Activated T-cell treated with anti-CD3 and anti-CD28 coated beads, Interleukin-2, amount 50 U/mL, for 72 hours (primary cell): Measurements from ENCODE around the gene CNGA1. TPM values are rescaled to one million over a fixed set of nuclear protein-coding genes. Genes with fewer than 3 reads are reported as not detected.
"Not testable (repeated sequence)": the region's sequence is repeated elsewhere in the genome, so short reads cannot be mapped to it uniquely, and the experiment has no call there.

Experiments used
- ATAC-seq, 2 donors: fragments of 150-1000 bp; cut with Tn5 transposase; replicated peaks in 1 of 2; 2 replicates each; pipeline ENCODE4 v1.10.0; 2021; ENCODE audit warnings: moderate library complexity in 2 of 2, mild to moderate bottlenecking in 1 of 2
- DNase-seq, 2 donors: peaks; one replicate each; pipeline ENCODE4 v3.0.0; 2021 to 2022; ENCODE audit warnings: mixed read lengths in 1 of 2
- H3K27ac Mint-ChIP-seq: one replicate; pipeline ENCODE4 v1.8.0; 2022; ENCODE audit warnings: mild to moderate bottlenecking, moderate library complexity, mixed read lengths
- H3K27me3 Mint-ChIP-seq: one replicate; pipeline ENCODE4 v1.8.0; 2022; ENCODE audit warnings: low read depth, mixed read lengths
- H3K36me3 Mint-ChIP-seq, 2 donors: one replicate each; pipeline ENCODE4 v1.8.0; 2022; ENCODE audit warnings: mixed read lengths in 2 of 2, mild to moderate bottlenecking in 1 of 2; ENCODE audit not compliant: insufficient read depth in 2 of 2
- H3K4me1 Mint-ChIP-seq: one replicate; pipeline ENCODE4 v1.8.0; 2022; ENCODE audit warnings: low read depth, mixed read lengths
- H3K4me3 Mint-ChIP-seq, 2 donors: one replicate each; pipeline ENCODE4 v1.8.0; 2022; ENCODE audit warnings: mild to moderate bottlenecking in 2 of 2, mixed read lengths in 2 of 2, moderate library complexity in 2 of 2
- H3K9me3 Mint-ChIP-seq, 2 donors: one replicate each; pipeline ENCODE4 v1.8.0; 2022; ENCODE audit warnings: mixed read lengths in 2 of 2
- total RNA-seq, 2 donors: library from RNA; stranded (reverse); gene quantifications; one replicate each; pipeline ENCODE4 v1.2.3, GENCODE V29; 2022

CNGA1 gene
- total RNA-seq, 2 donors from 2014 or later = 0.32 TPM; not detected in 1

DNA sequence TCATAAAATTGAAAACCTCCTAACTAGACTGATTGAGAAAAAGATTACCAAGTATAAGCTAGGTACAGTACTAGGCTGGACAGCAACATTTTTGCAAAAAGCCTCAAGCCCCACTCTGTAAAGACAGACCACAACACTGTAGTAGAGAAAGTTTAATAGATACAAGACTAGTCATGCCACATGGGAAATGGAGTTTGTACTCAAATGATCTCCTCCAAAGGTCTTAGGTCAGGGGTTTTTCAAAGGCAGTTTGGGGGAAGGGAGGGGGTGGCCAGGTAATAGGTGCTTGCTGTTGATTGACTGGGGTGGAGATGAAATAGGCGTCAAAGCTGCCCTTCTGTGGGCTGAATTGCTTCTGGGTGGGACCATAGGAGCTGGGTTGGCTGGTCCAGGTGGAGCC lies 14.2 kb downstream of the CNGA1 start:
- DNase-seq = no peak

DNA sequence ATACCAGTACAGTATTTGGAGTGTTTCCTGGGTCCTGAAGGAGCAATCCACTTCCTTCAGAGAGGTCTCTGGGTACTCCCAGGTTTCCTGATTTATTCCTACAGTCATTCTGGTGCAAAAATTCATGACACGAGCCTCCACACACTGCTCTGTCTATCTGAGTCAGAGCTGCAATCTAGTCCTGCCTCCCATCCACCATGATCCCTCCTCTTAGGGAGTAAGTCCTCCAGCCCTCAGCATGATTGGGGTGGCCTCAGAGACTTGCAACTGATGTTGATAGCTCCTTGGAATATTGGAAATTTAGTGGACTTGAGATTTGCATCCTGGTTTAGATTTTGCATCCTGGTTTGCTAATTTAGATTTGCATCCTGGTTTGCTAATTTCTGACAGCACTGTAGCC lies 20.5 kb downstream of the CNGA1 start:
- Mint-ChIP-seq H3K4me1 (no peaks in the 10 kb centered on the region), H3K27me3 (no peaks in the 10 kb centered on the region)
- ATAC-seq = no peak

More for the DNA sequence above, 14.2 kb downstream of the CNGA1 start:
- no peak for ATAC-seq
- peaks cover 2 to 18% of the 10 kb centered on the region in 2 donors for H3K36me3 Mint-ChIP-seq
- no peak overlapping the region for H3K4me3 Mint-ChIP-seq
- peaks cover 0 to 9% of the 10 kb centered on the region in 2 donors for H3K9me3 Mint-ChIP-seq
- no peak overlapping the region for H3K27ac Mint-ChIP-seq
- no peaks in the 10 kb centered on the region for H3K27me3 Mint-ChIP-seq
- no peaks in the 10 kb centered on the region for H3K4me1 Mint-ChIP-seq

DNA sequence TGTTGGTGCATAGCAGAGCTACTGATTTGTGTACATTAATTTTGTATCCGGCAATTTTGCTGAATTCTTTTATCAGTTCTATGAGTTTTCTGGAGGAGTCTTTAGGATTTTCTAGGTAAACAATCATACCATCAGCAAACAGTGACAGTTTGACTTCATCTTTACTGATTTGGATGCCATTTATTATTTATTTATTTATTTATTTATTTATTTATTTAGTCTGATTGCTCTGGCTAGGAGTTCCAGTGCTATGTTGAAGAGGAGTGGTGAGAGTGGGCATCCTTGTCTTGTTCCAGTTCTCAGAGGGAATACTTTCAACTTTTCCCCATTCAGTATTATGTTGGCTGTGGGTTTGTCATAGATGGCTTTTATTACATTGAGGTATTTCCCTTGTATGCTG lies 24.0 kb downstream of the CNGA1 start:
- not testable (repeated sequence) for H3K36me3 Mint-ChIP-seq, DNase-seq, H3K4me3 Mint-ChIP-seq, H3K4me1 Mint-ChIP-seq, H3K27ac Mint-ChIP-seq, ATAC-seq, H3K27me3 Mint-ChIP-seq
- peaks cover 10 to 22% of the 10 kb centered on the region in 2 donors for H3K9me3 Mint-ChIP-seq

More for the DNA sequence above, 20.5 kb downstream of the CNGA1 start:
- peaks cover 6 to 18% of the 10 kb centered on the region in 2 donors for H3K9me3 Mint-ChIP-seq
- no peak overlapping the region for H3K27ac Mint-ChIP-seq
- no peak for DNase-seq
- H3K4me3 Mint-ChIP-seq = no peak overlapping the region
- peaks cover 4 to 5% of the 10 kb centered on the region in 2 donors for H3K36me3 Mint-ChIP-seq

DNA sequence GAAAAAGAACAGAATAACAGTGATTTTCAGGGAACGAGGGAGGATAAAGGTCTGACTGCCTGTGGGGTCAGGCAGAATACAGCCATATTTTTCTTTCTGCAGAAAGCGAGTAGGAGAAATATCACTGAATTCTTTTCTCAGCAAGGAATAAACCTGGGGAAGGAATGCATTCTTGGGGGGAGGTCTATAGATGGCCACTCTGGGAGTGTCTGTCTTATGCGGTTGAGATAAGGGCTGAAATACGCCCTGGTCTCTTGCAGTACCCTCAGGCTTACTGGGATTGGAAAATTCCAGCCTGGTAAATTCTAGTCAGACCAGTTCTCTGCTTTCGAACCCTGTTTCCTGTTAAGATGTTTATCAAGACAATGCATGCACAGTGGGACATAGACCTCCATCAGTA lies 26.3 kb downstream of the CNGA1 start:
- DNase-seq = no peak
- peaks cover 10 to 22% of the 10 kb centered on the region in 2 donors for H3K9me3 Mint-ChIP-seq
- no peak overlapping the region for H3K27ac Mint-ChIP-seq
- no peak overlapping the region for H3K4me3 Mint-ChIP-seq
- no peaks in the 10 kb centered on the region for H3K4me1 Mint-ChIP-seq
- H3K27me3 Mint-ChIP-seq = peaks cover 8% of the 10 kb centered on the region
- H3K36me3 Mint-ChIP-seq = peaks cover 4 to 9% of the 10 kb centered on the region in 2 donors
- ATAC-seq = no peak

DNA sequence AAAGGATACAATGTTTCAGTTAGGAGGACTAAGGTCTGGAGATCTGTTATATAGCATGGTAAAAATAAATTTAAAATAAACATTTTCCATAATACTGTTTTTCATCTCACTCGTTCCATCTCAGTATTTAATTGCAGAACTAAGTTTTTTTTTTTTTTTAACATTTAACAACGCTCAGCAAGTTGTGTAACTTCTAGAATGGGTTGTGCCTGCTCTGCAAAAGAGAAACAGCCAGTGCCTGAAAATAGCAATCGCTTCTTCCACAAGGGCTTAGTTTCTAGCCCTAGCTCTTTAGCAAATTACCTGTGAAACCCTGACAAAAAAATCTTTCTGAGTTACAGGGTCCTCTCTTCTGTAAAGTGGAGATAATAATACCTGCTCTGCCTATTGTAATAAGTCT lies 41.9 kb downstream of the CNGA1 start:
- DNase-seq (no peak), ATAC-seq (no peak)
- Mint-ChIP-seq H3K4me1 (no peaks in the 10 kb centered on the region), H3K9me3 (no peaks in the 10 kb centered on the region), H3K27ac (no peak overlapping the region), H3K36me3 (no peaks in the 10 kb centered on the region), H3K27me3 (no peaks in the 10 kb centered on the region), H3K4me3 (no peak overlapping the region)

DNA sequence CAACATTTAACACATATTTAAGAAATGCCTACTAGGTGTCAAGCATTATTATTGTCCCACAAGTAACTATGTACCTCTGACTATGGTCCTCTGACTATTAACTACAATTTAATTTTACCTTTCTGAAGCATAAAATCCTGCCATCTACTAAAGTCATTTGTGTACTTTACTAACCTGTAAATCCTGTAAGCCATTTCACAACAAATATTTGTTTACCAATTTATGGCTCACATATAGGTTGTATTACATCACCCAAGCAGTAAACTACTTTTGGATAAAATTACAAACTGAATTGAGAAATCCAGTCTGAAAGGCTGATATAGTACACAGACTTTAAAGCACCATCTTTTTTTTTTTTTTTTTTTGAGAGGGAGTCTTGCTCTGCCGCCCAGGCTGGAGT lies 43.8 kb downstream of the CNGA1 start:
- H3K4me3 Mint-ChIP-seq = no peak overlapping the region
- ATAC-seq (no peak), DNase-seq (no peak)
- no peaks in the 10 kb centered on the region for H3K9me3 Mint-ChIP-seq
- H3K27ac Mint-ChIP-seq = no peak overlapping the region
- H3K4me1 Mint-ChIP-seq = no peaks in the 10 kb centered on the region
- H3K27me3 Mint-ChIP-seq = no peaks in the 10 kb centered on the region
- H3K36me3 Mint-ChIP-seq = no peaks in the 10 kb centered on the region

DNA sequence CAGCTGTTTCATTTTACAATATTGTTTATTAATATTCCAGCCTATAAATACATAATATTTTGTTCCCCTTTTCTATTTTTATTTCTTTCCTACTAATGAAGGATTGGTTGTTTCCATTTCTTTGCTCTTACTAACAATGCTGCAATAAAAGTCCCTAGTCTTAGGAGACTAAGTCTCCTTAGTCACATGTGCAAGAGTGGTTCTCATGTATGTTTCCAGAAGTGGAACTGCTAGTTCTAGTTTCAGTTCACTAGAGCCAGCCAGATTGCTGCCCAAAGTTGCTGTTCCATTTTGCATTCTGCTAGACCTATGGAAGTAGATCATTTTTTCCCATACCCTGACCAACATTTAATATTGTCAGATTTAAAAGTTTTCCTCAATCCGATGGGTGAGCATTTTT lies 44.3 kb downstream of the CNGA1 start:
- Mint-ChIP-seq H3K27ac (no peak overlapping the region), H3K36me3 (no peaks in the 10 kb centered on the region), H3K9me3 (no peaks in the 10 kb centered on the region), H3K4me3 (no peak overlapping the region), H3K27me3 (no peaks in the 10 kb centered on the region), H3K4me1 (no peaks in the 10 kb centered on the region)
- ATAC-seq (no peak), DNase-seq (no peak)

DNA sequence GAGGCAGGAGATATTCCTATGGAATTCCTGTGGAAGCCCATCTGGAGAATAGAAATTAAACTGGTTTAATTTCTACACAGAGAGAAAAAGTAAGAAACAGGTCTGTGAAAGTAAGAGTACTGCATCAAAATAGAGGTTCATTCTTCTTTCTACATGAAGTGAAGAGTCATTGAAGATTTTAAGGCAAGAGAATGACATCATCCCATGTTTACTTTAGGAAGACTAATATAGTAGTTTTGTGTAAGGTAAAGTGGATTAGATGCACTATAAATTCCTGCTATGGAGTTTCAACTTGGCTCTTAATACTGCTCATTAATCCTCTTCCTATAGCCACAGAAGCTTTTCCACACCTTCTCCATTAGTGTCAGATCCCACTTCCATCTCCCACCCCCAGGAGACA lies 47.6 kb downstream of the CNGA1 start:
- no peak overlapping the region for H3K4me3 Mint-ChIP-seq
- H3K27me3 Mint-ChIP-seq = no peaks in the 10 kb centered on the region
- H3K36me3 Mint-ChIP-seq = no peaks in the 10 kb centered on the region
- H3K4me1 Mint-ChIP-seq = no peaks in the 10 kb centered on the region
- H3K9me3 Mint-ChIP-seq = no peaks in the 10 kb centered on the region
- DNase-seq = no peak
- no peak overlapping the region for H3K27ac Mint-ChIP-seq
- no peak for ATAC-seq

DNA sequence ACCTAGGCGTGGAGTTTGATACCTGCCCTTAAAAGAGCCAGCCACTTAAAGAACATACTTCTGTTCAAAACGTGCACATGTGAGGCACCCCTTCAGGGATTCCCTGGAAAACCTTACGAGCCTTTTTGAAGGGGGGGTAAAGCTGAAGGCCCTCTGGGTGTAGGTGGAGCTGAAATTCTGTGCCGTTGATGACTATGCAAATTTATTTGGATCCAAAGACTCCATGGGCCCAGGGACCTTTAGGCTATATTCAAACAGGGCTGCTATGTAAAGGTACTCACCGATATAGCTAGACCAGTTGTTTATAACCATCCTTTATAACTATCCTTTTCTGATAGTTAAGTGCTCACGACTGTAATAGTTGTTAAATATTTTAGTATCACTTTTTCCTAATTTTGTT lies 61.8 kb downstream of the CNGA1 start:
- DNase-seq (no peak), ATAC-seq (no peak)
- H3K4me1 Mint-ChIP-seq = no peaks in the 10 kb centered on the region
- H3K27me3 Mint-ChIP-seq = no peaks in the 10 kb centered on the region
- peaks cover 0 to 3% of the 10 kb centered on the region in 2 donors for H3K9me3 Mint-ChIP-seq
- H3K36me3 Mint-ChIP-seq = no peaks in the 10 kb centered on the region
- H3K27ac Mint-ChIP-seq = no peak overlapping the region
- no peak overlapping the region for H3K4me3 Mint-ChIP-seq

DNA sequence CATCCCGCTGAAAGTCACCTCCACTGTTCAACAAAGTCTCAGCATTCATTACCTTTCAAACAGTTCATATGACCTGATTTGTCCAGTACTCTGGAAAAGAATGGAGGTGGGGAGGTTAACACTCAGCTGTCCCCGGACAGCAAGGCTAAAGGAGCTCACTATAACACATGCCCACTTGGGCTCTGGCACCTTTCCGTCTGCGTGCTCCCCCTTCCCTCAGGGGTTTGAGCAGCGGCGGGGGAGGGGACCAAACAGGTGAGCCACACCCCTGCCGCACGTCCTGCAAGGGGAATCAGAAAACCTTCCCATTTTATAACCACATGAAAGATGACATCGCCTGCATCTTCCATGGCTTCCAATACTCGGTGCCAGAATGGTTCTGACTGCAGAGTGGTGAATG lies 62.2 kb downstream of the CNGA1 start:
- H3K4me3 Mint-ChIP-seq = no peak overlapping the region
- no peak overlapping the region for H3K27ac Mint-ChIP-seq
- no peaks in the 10 kb centered on the region for H3K36me3 Mint-ChIP-seq
- no peak for ATAC-seq
- no peaks in the 10 kb centered on the region for H3K4me1 Mint-ChIP-seq
- H3K9me3 Mint-ChIP-seq = peaks cover 0 to 6% of the 10 kb centered on the region in 2 donors
- no peaks in the 10 kb centered on the region for H3K27me3 Mint-ChIP-seq
- no peak for DNase-seq

DNA sequence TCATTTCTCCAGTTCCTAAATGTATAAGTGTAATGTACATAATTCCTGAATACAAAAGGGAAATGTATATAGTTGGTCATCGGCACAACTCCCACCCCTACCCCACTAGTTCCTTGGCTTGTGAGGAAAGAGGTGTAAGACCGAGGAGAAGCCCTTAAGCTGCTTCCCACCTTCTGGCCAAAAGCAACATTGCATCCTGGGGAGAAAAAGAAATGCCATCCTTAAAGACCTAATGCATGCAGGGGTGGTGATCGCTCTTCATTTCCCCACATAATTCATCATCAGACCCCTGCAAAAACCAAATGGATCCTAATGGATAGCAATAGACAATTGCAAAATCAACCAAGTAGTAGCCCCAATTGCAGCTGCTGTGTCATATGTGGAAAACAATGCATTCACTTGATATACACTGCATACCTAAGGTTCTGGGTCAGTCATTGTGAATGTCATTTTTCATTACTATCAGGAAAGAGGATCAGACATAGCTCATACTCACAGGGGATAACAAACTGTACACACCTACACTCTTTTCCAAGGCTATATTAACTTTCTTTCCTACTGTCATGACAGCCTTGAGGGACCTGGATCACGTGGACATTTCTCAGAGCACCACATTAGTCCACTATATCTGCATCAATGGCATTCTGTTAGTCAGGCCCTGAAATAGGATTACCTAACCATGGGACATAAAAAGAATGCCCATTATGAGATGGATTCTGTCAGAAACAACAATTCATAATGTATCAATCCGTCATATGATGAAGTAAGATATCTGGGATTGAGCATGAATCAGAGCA lies 70.4 kb downstream of the CNGA1 start:
- DNase-seq = no peak
- H3K36me3 Mint-ChIP-seq = no peaks in the 10 kb centered on the region
- no peaks in the 10 kb centered on the region for H3K27me3 Mint-ChIP-seq
- H3K4me1 Mint-ChIP-seq = no peaks in the 10 kb centered on the region
- no peak overlapping the region for H3K4me3 Mint-ChIP-seq
- H3K9me3 Mint-ChIP-seq = peaks cover 0 to 7% of the 10 kb centered on the region in 2 donors
- ATAC-seq = no peak
- H3K27ac Mint-ChIP-seq = no peak overlapping the region

DNA sequence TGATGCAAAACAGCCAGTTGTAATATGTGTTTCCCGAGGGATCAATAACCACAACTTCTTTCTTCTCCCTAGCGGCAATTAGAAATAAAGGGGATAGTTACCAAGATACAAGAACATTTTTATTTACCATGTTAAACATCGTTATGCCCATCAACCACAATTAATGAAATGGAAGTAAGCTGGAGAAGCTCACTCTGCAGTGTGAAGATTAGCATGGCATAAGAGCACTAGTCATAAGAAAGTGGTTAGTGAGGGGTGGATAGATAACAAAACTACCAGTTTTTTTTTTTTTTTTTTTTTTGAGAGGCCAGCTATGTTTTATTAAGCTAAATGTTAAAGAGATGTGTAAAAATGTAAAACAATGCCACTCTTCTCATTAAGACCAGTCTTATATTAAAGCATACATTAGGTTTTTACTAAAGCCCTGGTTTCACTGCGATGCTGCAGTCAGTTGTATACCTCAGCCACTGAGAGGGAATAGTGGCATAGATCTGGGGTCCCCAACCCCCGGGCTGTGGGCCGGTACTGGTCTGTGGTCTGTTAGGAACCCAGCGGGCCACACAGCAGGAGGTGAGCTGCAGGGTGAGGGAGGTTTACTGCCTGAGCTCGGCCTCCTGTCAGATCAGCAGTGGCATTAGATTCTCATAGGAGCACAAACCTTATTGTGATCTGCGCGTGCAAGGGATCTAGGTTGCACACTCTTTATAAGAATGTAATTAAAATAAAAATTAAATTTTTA lies 74.2 kb downstream of the CNGA1 start:
- H3K4me1 Mint-ChIP-seq = no peaks in the 10 kb centered on the region
- H3K4me3 Mint-ChIP-seq = no peak overlapping the region
- DNase-seq = no peak
- H3K27ac Mint-ChIP-seq = no peak overlapping the region
- no peaks in the 10 kb centered on the region for H3K27me3 Mint-ChIP-seq
- no peaks in the 10 kb centered on the region for H3K36me3 Mint-ChIP-seq
- no peaks in the 10 kb centered on the region for H3K9me3 Mint-ChIP-seq
- no peak for ATAC-seq

DNA sequence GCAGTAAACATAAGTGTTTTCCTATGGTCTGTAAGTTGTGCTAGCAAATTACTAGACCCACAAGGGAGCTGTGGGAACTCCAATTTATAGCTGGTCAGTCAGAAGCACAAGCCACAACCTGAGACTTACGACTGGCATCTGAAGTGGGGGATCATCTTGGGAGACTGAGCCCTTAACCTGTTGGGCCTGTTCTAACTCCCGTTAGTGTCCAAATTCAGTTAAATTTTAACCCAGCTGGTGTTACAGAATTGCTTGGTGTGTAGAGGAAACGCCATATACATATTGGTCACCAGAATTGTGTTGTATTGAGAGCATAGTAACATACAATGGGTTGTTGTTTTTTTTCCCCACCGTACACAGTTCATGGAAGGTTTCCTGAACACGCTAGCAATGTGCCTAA lies 77.0 kb downstream of the CNGA1 start:
- H3K4me3 Mint-ChIP-seq = no peak overlapping the region
- no peaks in the 10 kb centered on the region for H3K36me3 Mint-ChIP-seq
- no peaks in the 10 kb centered on the region for H3K9me3 Mint-ChIP-seq
- no peak overlapping the region for H3K27ac Mint-ChIP-seq
- no peaks in the 10 kb centered on the region for H3K4me1 Mint-ChIP-seq
- no peak for ATAC-seq
- H3K27me3 Mint-ChIP-seq = peaks cover 7% of the 10 kb centered on the region
- no peak for DNase-seq
